GM12872 (cell line): ENCODE data around the gene PDIK1L.

Source experiments
- CTCF ChIP-seq: IDR thresholded peaks from 3 replicates; pipeline ENCODE4 v1.5.1; 2011; ENCODE audit warnings: low read depth, mild to moderate bottlenecking, low read length, moderate library complexity; ENCODE audit not compliant: insufficient read depth

The PDIK1L gene

GRCh38 chr1:26081267-26082019 is 30.2 kb upstream of the PDIK1L start:
- no peak for TF ChIP-seq CTCF

DNA sequence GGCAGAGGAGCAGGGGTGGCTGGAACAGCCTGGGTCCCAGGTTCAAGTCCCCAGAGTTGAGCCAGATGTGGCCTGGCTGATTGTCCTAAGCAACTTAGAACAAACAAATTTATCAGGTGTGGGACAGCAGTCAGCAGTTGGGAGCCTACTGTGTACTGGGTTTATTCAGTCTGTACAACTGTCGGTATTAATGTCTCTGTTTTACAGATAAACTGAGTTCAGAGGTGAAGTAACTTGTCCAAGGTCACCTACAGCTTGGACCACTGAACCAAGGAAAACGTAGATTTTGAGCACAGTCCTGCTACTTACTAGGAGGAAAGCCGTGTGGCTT is 29.6 kb upstream of the PDIK1L start:
- TF ChIP-seq CTCF: no peak

DNA sequence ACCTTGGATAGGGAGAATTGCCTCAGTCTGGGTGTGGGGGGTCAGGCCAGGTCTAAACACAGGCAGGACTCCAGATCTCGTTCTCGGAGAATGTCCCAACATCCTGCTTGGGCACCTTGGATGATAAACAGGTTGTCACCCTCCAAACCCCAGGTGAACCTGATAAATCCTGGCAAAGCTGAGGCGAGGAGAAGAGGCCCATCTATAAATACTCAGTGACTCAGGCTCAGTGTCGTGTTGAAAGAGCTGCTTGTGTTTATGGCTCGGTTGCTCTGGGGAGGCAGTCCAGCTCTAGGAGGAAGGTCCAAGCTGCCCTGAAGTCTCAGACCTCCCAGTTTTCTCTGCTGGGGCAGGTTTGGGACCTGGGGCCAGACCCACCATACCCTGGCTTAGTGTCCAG is 28.4 kb upstream of the PDIK1L start:
- no peak for TF ChIP-seq CTCF

- no peak for TF ChIP-seq CTCF
These were observed 27.5 kb upstream of the PDIK1L start for GRCh38 chr1:26084091-26084561.

DNA sequence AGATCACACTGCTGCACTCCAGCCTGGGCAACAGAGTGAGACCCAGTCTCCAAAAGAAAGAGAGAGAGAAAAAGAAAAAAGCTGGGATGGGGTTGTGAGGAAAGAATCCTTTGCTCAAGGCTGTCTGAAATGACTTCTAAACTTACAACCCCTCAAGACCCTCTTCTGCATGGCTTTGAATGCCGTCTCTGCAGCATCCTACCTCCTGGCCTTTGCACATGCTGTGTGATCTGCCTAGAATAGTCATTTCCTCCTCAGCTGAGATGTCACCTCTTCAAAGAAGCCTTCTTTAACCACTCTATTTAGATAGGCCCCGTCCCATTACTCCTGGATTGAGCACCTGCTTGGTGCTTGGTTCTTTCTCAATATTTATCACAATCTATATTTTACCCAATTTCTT is 26.8 kb upstream of the PDIK1L start:
- TF ChIP-seq CTCF: no peak

DNA sequence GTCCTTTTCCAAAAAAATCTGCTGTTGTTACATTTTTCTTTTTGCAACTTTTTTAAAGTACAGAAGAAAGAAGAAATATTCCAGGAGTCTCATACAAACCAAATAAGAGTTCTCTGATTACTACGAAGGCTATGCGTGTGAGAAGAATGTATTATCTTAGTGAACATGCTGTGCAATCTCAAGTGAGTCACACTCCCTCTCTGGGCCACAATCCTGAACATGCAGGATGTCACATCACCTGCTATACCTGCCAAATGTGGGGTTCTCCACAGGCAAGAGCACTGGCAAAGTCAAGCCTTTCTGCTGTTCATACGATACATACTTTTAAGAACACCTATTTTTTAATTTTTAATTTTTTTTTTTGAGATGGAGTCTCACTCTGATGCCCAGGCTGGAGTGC is 22.5 kb upstream of the PDIK1L start:
- TF ChIP-seq CTCF: no peak

DNA sequence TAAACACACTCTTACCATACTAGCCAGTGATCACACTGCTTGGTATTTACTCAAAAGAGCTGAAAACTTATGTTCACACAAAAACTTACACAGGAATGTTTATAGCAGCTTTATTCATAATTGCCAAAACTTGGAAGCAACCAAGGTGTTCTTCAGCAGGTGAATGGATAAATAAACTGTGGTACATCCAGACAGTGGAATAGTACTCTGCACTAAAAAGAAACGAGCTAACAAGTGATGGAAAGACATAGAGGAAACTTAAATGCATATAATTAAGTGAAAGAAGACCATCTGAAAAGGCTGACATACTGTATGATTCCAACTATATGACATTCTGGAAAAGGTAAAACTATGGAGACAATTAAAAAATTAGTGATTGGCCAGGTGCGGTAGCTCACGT is 20.7 kb upstream of the PDIK1L start:
- TF ChIP-seq CTCF: no peak
